ENCODE results near the gene MALRD1.

The MALRD1 gene

GRCh38 chr10:19577381-19577780, 528.8 kb downstream of the MALRD1 start:
- no peak for TF ChIP-seq Cebpa-rat (IDR thresholded peaks at IDR 0.05)
- no peak overlapping the region for H3K4me2 ChIP-seq
- no peak overlapping the region for H3K27ac ChIP-seq
- peaks cover 0 to 4% (median 0%) of the 10 kb centered on the region in 10 experiments; a peak in 1 of 20 replicates for H3K4me1 ChIP-seq
- no peaks in the 10 kb centered on the region for H3K36me3 ChIP-seq
- H3K9me3 ChIP-seq (replicated peaks in 1 of 11), result no peaks in the 10 kb centered on the region
- no peak overlapping the region for H3K9ac ChIP-seq
- H3K27me3 ChIP-seq, result no peaks in the 10 kb centered on the region
- H4K20me1 ChIP-seq, result no peaks in the 10 kb centered on the region
- H3K4me3 ChIP-seq, result no peak overlapping the region

DNA sequence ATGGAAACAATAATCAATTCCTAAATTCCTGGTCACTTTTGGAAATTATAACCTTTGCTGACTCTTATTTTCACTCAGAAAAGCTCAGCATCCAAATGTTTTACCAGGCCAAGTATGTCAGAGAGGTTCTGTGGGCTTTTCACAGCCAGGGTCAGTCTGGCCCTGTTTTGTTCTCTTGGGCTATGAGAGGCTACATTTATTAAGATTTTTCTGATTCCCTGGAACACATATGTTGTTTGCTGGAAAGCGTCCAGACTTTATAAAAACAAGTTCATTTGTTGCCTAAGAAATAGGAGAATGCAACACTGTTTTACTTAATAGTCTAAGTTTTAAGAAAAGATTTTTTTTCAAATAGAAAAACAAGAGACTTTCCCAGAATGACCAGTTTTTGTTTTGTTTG, 529.2 kb downstream of the MALRD1 start:
- no peak overlapping the region for H3K4me3 ChIP-seq
- no peak overlapping the region for H3K9ac ChIP-seq
- H4K20me1 ChIP-seq, result no peaks in the 10 kb centered on the region
- H3K4me1 ChIP-seq, result peaks cover 0 to 4% (median 0%) of the 10 kb centered on the region in 10 experiments; a peak in 1 of 20 replicates
- H3K36me3 ChIP-seq, result no peaks in the 10 kb centered on the region
- H3K27ac ChIP-seq, result no peak overlapping the region
- no peaks in the 10 kb centered on the region for H3K27me3 ChIP-seq
- H3K4me2 ChIP-seq, result no peak overlapping the region
- no peaks in the 10 kb centered on the region for H3K9me3 ChIP-seq (replicated peaks in 1 of 11)
- no peak for TF ChIP-seq Cebpa-rat (IDR thresholded peaks at IDR 0.05)

GRCh38 chr10:19578571-19578970, 530.0 kb downstream of the MALRD1 start:
- H3K4me3 ChIP-seq, result no peak overlapping the region
- H3K4me1 ChIP-seq, result peaks cover 0 to 4% (median 0%) of the 10 kb centered on the region in 10 experiments; a peak in 1 of 20 replicates
- no peaks in the 10 kb centered on the region for H3K36me3 ChIP-seq
- no peak overlapping the region for H3K9ac ChIP-seq
- no peaks in the 10 kb centered on the region for H3K9me3 ChIP-seq (replicated peaks in 1 of 11)
- H3K27me3 ChIP-seq, result no peaks in the 10 kb centered on the region
- no peak overlapping the region for H3K27ac ChIP-seq
- H3K4me2 ChIP-seq, result no peak overlapping the region
- TF ChIP-seq Cebpa-rat (IDR thresholded peaks at IDR 0.05), result no peak
- H4K20me1 ChIP-seq, result no peaks in the 10 kb centered on the region

- Histone ChIP-seq H3K4me2 (no peak overlapping the region), H3K36me3 (no peaks in the 10 kb centered on the region), H3K4me3 (no peak overlapping the region), H3K9ac (no peak overlapping the region), H3K27ac (no peak overlapping the region), H3K4me1 (peaks cover 0 to 4% (median 0%) of the 10 kb centered on the region in 10 experiments; a peak in 1 of 20 replicates), H4K20me1 (no peaks in the 10 kb centered on the region), H3K27me3 (no peaks in the 10 kb centered on the region), H3K9me3 (replicated peaks in 1 of 11) (no peaks in the 10 kb centered on the region)
- TF ChIP-seq Cebpa-rat (IDR thresholded peaks at IDR 0.05), result no peak
These were observed 531.4 kb downstream of the MALRD1 start for GRCh38 chr10:19579761-19580545.

DNA sequence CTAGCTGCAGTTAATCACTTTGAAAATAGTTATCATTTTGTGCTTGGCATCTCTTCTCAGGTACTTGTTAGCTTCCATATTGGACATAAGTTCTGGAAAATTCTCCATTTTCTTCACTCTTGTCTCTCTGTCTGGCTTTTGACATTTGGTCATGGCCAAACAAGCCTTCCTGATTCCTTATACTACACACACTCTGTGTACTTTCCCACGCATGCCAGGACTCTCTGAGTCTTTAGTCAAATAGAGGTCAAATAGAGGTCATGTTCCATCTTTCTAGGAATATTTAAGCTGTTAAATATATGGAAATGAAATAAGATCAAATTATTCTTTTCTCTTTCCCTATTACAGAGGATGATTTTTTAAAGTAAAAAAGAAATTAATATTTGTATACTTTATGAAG, 532.1 kb downstream of the MALRD1 start:
- Histone ChIP-seq H3K27me3 (no peaks in the 10 kb centered on the region), H3K9ac (no peak overlapping the region), H3K9me3 (replicated peaks in 1 of 11) (no peaks in the 10 kb centered on the region), H3K4me1 (peaks cover 0 to 4% (median 0%) of the 10 kb centered on the region in 10 experiments; a peak in 1 of 20 replicates), H3K4me2 (no peak overlapping the region), H3K27ac (no peak overlapping the region), H3K4me3 (no peak overlapping the region), H3K36me3 (no peaks in the 10 kb centered on the region), H4K20me1 (no peaks in the 10 kb centered on the region)
- TF ChIP-seq Cebpa-rat (IDR thresholded peaks at IDR 0.05), result no peak

DNA sequence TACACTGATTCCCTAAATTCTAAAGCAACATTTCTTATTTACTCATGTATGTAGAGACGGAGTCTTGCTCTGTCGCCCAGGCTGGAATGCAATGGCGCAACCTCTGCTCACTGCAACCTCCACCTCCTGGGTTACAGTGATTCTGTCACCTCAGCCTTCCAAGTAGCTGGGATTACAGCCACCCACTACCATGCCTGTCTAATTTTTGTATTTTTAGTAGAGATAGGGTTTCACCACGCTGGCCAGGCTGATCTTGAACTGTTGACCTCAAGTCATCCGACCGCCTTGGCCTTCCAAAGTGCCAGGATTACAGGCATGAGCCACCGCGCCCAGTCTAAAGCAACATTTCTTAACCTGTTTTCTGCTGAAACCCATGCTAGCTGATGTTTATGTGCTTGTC, 540.0 kb downstream of the MALRD1 start:
- no peaks in the 10 kb centered on the region for H3K27me3 ChIP-seq
- no peak for TF ChIP-seq Cebpa-rat (IDR thresholded peaks at IDR 0.05)

GRCh38 chr10:19592276-19592675, 543.7 kb downstream of the MALRD1 start:
- Histone ChIP-seq H3K27me3 (no peaks in the 10 kb centered on the region), H3K9ac (no peak overlapping the region), H3K9me3 (replicated peaks in 1 of 11) (no peaks in the 10 kb centered on the region), H4K20me1 (no peaks in the 10 kb centered on the region), H3K4me1 (0 out of 20 replicates have a peak, but pooled peaks cover 0 to 5% (median 0%) of the 10 kb centered on the region in 10 experiments), H3K4me3 (no peak overlapping the region), H3K4me2 (no peak overlapping the region), H3K27ac (no peak overlapping the region), H3K36me3 (no peaks in the 10 kb centered on the region)
- TF ChIP-seq Cebpa-rat (IDR thresholded peaks at IDR 0.05), result no peak

More for the DNA sequence above, 540.0 kb downstream of the MALRD1 start:
- no peaks in the 10 kb centered on the region for H3K4me1 ChIP-seq
- no peak overlapping the region for H3K4me2 ChIP-seq
- H3K9ac ChIP-seq, result no peak overlapping the region
- H3K9me3 ChIP-seq (replicated peaks in 1 of 11), result no peaks in the 10 kb centered on the region
- no peak overlapping the region for H3K4me3 ChIP-seq
- H4K20me1 ChIP-seq, result no peaks in the 10 kb centered on the region
- H3K36me3 ChIP-seq, result no peaks in the 10 kb centered on the region
- no peak overlapping the region for H3K27ac ChIP-seq

GRCh38 chr10:19595212-19595845, 546.7 kb downstream of the MALRD1 start:
- no peaks in the 10 kb centered on the region for H4K20me1 ChIP-seq
- H3K36me3 ChIP-seq, result no peaks in the 10 kb centered on the region

GRCh38 chr10:19605806-19606205, 557.2 kb downstream of the MALRD1 start:
- H3K4me2 ChIP-seq, result no peak overlapping the region
- no peaks in the 10 kb centered on the region for H4K20me1 ChIP-seq

More at GRCh38 chr10:19595212-19595845, 546.7 kb downstream of the MALRD1 start:
- no peaks in the 10 kb centered on the region for H3K9me3 ChIP-seq (replicated peaks in 1 of 11)
- no peak overlapping the region for H3K4me3 ChIP-seq
- no peak for TF ChIP-seq Cebpa-rat (IDR thresholded peaks at IDR 0.05)
- H3K27me3 ChIP-seq, result no peaks in the 10 kb centered on the region
- H3K9ac ChIP-seq, result no peak overlapping the region
- no peak overlapping the region for H3K27ac ChIP-seq
- H3K4me2 ChIP-seq, result no peak overlapping the region
- 0 out of 20 replicates have a peak, but pooled peaks cover 0 to 5% (median 0%) of the 10 kb centered on the region in 10 experiments for H3K4me1 ChIP-seq

More at GRCh38 chr10:19605806-19606205, 557.2 kb downstream of the MALRD1 start:
- H3K36me3 ChIP-seq, result no peaks in the 10 kb centered on the region
- TF ChIP-seq Cebpa-rat (IDR thresholded peaks at IDR 0.05), result no peak
- H3K4me1 ChIP-seq, result no peaks in the 10 kb centered on the region
- H3K4me3 ChIP-seq, result no peak overlapping the region
- H3K9me3 ChIP-seq (replicated peaks in 1 of 11), result no peaks in the 10 kb centered on the region
- no peaks in the 10 kb centered on the region for H3K27me3 ChIP-seq
- H3K9ac ChIP-seq, result no peak overlapping the region
- H3K27ac ChIP-seq, result no peak overlapping the region

Data from BLaER1 treated with 17β-estradiol and CSF1 and Interleukin-3, amounts not matched to agents 10 nM and 100 nM (cell line).